Neuronal stem cell (in vitro differentiated cells): ENCODE measurements around the gene ADGRG2.

ENCODE experiments used
- DNase-seq: peaks from one replicate; pipeline ENCODE4 v3.0.0-alpha.2; 2013; ENCODE audit warnings: low spot score
- H2AFZ ChIP-seq: one replicate; pipeline ENCODE4 v1.6.1; 2013; ENCODE audit warnings: mild to moderate bottlenecking, low read length, inconsistent platforms
- H2AK5ac ChIP-seq: 2 replicates; pipeline ENCODE4 v1.6.1; 2013; ENCODE audit warnings: low read depth, mild to moderate bottlenecking, inconsistent platforms, low read length, moderate library complexity, mixed read lengths
- H2BK120ac ChIP-seq: 2 replicates; pipeline ENCODE4 v1.6.1; 2013; ENCODE audit warnings: low read depth, mild to moderate bottlenecking, inconsistent platforms, low read length, moderate library complexity, mixed read lengths
- H2BK12ac ChIP-seq: one replicate; pipeline ENCODE4 v1.6.1; 2013; ENCODE audit warnings: low read length, inconsistent platforms
- H2BK15ac ChIP-seq: 2 replicates; pipeline ENCODE4 v1.6.1; 2013; ENCODE audit warnings: mild to moderate bottlenecking, low read length, inconsistent platforms, mixed read lengths
- H2BK5ac ChIP-seq: one replicate; pipeline ENCODE4 v1.6.1; 2013; ENCODE audit warnings: inconsistent platforms, mild to moderate bottlenecking, low read length, moderate library complexity
- H3K14ac ChIP-seq: one replicate; pipeline ENCODE4 v1.6.1; 2013; ENCODE audit warnings: low read length, inconsistent platforms
- H3K18ac ChIP-seq: 2 replicates; pipeline ENCODE4 v1.6.1; 2013; ENCODE audit warnings: low read length, inconsistent platforms
- H3K23ac ChIP-seq: 2 replicates; pipeline ENCODE4 v1.6.1; 2013; ENCODE audit warnings: low read depth, mild to moderate bottlenecking, mixed read lengths, low read length, inconsistent platforms; ENCODE audit not compliant: poor library complexity
- H3K27ac ChIP-seq: replicated peaks from 3 replicates; pipeline ENCODE4 v1.5.1; 2013; ENCODE audit warnings: low read length, inconsistent platforms
- H3K27me3 ChIP-seq, 3 experiments: 2 replicates each; pipeline ENCODE4 v1.6.1; 2013; ENCODE audit warnings: low read length in 3 of 3, mild to moderate bottlenecking in 2 of 3, inconsistent platforms in 1 of 3, low read depth in 1 of 3, mixed read lengths in 1 of 3, moderate library complexity in 1 of 3; ENCODE audit not compliant: control insufficient read depth in 3 of 3, insufficient read depth in 3 of 3
- H3K36me3 ChIP-seq, 2 donors: replicated peaks in 1 of 2; 2 replicates each; pipeline ENCODE4 v1.6.1; 2013; ENCODE audit warnings: low read length in 2 of 2; ENCODE audit not compliant: control insufficient read depth in 2 of 2, insufficient read depth in 2 of 2
- H3K4ac ChIP-seq: 2 replicates; pipeline ENCODE4 v1.6.1; 2013; ENCODE audit warnings: inconsistent platforms, mild to moderate bottlenecking, low read length, moderate library complexity
- H3K4me1 ChIP-seq, 2 donors: 1 replicate in 1 of 2; 2 replicates in 1 of 2; pipeline ENCODE4 v1.6.1; 2013; ENCODE audit warnings: low read length in 2 of 2, low read depth in 1 of 2; ENCODE audit not compliant: control insufficient read depth in 2 of 2, insufficient read depth in 1 of 2
- H3K4me2 ChIP-seq: one replicate; pipeline ENCODE4 v1.6.1; 2013; ENCODE audit warnings: mild to moderate bottlenecking, low read length, inconsistent platforms; ENCODE audit not compliant: insufficient read depth, poor library complexity, severe bottlenecking
- H3K4me3 ChIP-seq, 2 donors: 2 replicates each; pipeline ENCODE4 v1.5.1; 2013; ENCODE audit warnings: low read length in 2 of 2, mild to moderate bottlenecking in 2 of 2, inconsistent platforms in 1 of 2, moderate library complexity in 1 of 2
- H3K79me1 ChIP-seq: one replicate; pipeline ENCODE4 v1.6.1; 2013; ENCODE audit warnings: low read depth, mild to moderate bottlenecking, inconsistent platforms, low read length, moderate library complexity
- H3K9ac ChIP-seq: one replicate; pipeline ENCODE4 v1.6.1; 2013; ENCODE audit warnings: mild to moderate bottlenecking, low read depth, low read length, inconsistent platforms; ENCODE audit not compliant: poor library complexity
- H3K9me3 ChIP-seq, 2 donors: replicated peaks in 1 of 2; 2 replicates each; pipeline versions ENCODE3 to v1.6.1; 2013; ENCODE audit warnings: low read length in 2 of 2, mild to moderate bottlenecking in 2 of 2, inconsistent platforms in 1 of 2, low read depth in 1 of 2, mixed read lengths in 1 of 2, moderate library complexity in 1 of 2; ENCODE audit not compliant: control insufficient read depth in 2 of 2, insufficient read depth in 1 of 2
- H4K8ac ChIP-seq: one replicate; pipeline ENCODE4 v1.6.1; 2013; ENCODE audit warnings: low read depth, mild to moderate bottlenecking, inconsistent platforms, low read length, moderate library complexity
- H4K91ac ChIP-seq: one replicate; pipeline ENCODE4 v1.6.1; 2013; ENCODE audit warnings: low read length, low read depth, mild to moderate bottlenecking, inconsistent platforms; ENCODE audit not compliant: poor library complexity
- WGBS, 2 donors: extraction: QIAGEN DNeasy Blood & Tissue Kit; methylation state at CpG; one replicate each; pipeline ENCODE4 v1.1.7; 2013; ENCODE audit warnings: missing lambda C conversion rate in 2 of 2, mixed read lengths in 1 of 2; ENCODE audit not compliant: insufficient read length in 2 of 2, insufficient replicate concordance in 1 of 2; ENCODE audit errors: extremely low coverage in 2 of 2; 5-methylcytosine and 5-hydroxymethylcytosine counted together

Gene ADGRG2

GRCh38 chrX:19057856-19058255 is 64.4 kb downstream of the ADGRG2 start:
- H4K91ac ChIP-seq = no peak overlapping the region
- no peak overlapping the region for H3K4ac ChIP-seq
- no peak overlapping the region for H2AK5ac ChIP-seq
- no peak overlapping the region for H2BK5ac ChIP-seq
- H3K4me3 ChIP-seq = no peak overlapping the region
- no CpG with 5 or more reads among the region's 2 CpGs for WGBS, 2 donors
- H3K36me3 ChIP-seq = no peaks in the 10 kb centered on the region
- H3K18ac ChIP-seq = no peak overlapping the region
- no peak overlapping the region for H2BK12ac ChIP-seq
- H3K14ac ChIP-seq = no peak overlapping the region
- H4K8ac ChIP-seq = no peak overlapping the region
- H3K23ac ChIP-seq = no peak overlapping the region
- no peaks in the 10 kb centered on the region for H3K27me3 ChIP-seq
- no peak for DNase-seq
- H2BK15ac ChIP-seq = no peak overlapping the region
- H2AFZ ChIP-seq = no peak overlapping the region
- H2BK120ac ChIP-seq = no peak overlapping the region
- no peaks in the 10 kb centered on the region for H3K79me1 ChIP-seq
- H3K27ac ChIP-seq = no peak overlapping the region
- H3K9ac ChIP-seq = no peak overlapping the region
- H3K4me2 ChIP-seq = no peak overlapping the region
- H3K4me1 ChIP-seq = no peaks in the 10 kb centered on the region
- no peaks in the 10 kb centered on the region for H3K9me3 ChIP-seq

DNA sequence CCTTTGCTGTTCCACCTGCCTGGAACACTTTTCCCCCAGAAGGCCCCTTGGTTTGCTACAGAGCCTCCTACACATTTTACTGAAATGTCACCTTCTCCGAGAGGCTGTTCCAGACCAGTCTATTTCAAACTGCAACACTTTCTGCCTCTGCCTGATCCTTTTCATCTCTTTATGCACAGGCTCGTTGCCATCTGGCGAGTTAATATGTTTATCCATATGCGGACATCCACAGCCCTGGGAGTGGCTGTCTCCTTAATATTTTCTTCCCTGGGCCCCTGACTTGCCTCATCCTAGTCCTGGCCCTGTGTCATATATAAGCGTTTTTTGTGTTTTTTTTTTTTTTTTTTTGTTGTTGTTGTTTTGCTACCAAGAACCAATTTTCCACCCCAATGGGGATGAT is 73.2 kb downstream of the ADGRG2 start:
- H3K27ac ChIP-seq = no peak overlapping the region
- DNase-seq = no peak
- no peak overlapping the region for H3K23ac ChIP-seq
- no CpG with 5 or more reads among the region's 5 CpGs for WGBS, 2 donors
- H3K27me3 ChIP-seq = no peaks in the 10 kb centered on the region
- H3K9ac ChIP-seq = no peak overlapping the region
- H2AFZ ChIP-seq = no peak overlapping the region
- no peak overlapping the region for H2BK15ac ChIP-seq
- no peak overlapping the region for H2BK12ac ChIP-seq
- H3K36me3 ChIP-seq = no peaks in the 10 kb centered on the region
- no peaks in the 10 kb centered on the region for H3K79me1 ChIP-seq
- no peak overlapping the region for H2AK5ac ChIP-seq
- H3K14ac ChIP-seq = no peak overlapping the region
- no peak overlapping the region for H4K8ac ChIP-seq
- no peak overlapping the region for H3K4ac ChIP-seq
- H2BK5ac ChIP-seq = no peak overlapping the region
- H4K91ac ChIP-seq = no peak overlapping the region
- H2BK120ac ChIP-seq = no peak overlapping the region
- no peak overlapping the region for H3K18ac ChIP-seq
- H3K9me3 ChIP-seq = no peaks in the 10 kb centered on the region
- no peak overlapping the region for H3K4me2 ChIP-seq
- H3K4me3 ChIP-seq = no peak overlapping the region
- no peaks in the 10 kb centered on the region for H3K4me1 ChIP-seq

- Histone ChIP-seq H3K23ac (no peak overlapping the region), H2BK15ac (no peak overlapping the region), H2AK5ac (no peak overlapping the region), H3K36me3 (no peaks in the 10 kb centered on the region), H3K4me1 (no peaks in the 10 kb centered on the region), H4K8ac (no peak overlapping the region), H3K4ac (no peak overlapping the region), H2BK120ac (no peak overlapping the region), H3K14ac (no peak overlapping the region), H3K27ac (no peak overlapping the region), H3K9ac (no peak overlapping the region), H3K18ac (no peak overlapping the region), H3K79me1 (no peaks in the 10 kb centered on the region), H4K91ac (no peak overlapping the region), H3K4me2 (no peak overlapping the region), H3K4me3 (no peak overlapping the region), H2AFZ (no peak overlapping the region), H2BK5ac (no peak overlapping the region), H2BK12ac (no peak overlapping the region), H3K9me3 (no peaks in the 10 kb centered on the region), H3K27me3 (no peaks in the 10 kb centered on the region)
- WGBS, 2 donors = no CpG with 5 or more reads among the region's 8 CpGs
- no peak for DNase-seq
These were observed 75.7 kb downstream of the ADGRG2 start for GRCh38 chrX:19046343-19047215.

- H2BK120ac ChIP-seq = no peak overlapping the region
- no peak overlapping the region for H3K23ac ChIP-seq
- H3K4me3 ChIP-seq = no peak overlapping the region
- no peak overlapping the region for H2AFZ ChIP-seq
- no peak overlapping the region for H3K14ac ChIP-seq
- H4K8ac ChIP-seq = no peak overlapping the region
- H2BK5ac ChIP-seq = no peak overlapping the region
- H2BK15ac ChIP-seq = no peak overlapping the region
- no CpG with 5 or more reads among the region's 3 CpGs for WGBS, 2 donors
- no peak overlapping the region for H3K4me2 ChIP-seq
- no peak overlapping the region for H3K27ac ChIP-seq
- no peak overlapping the region for H3K18ac ChIP-seq
- no peak overlapping the region for H3K4ac ChIP-seq
- H3K4me1 ChIP-seq = no peaks in the 10 kb centered on the region
- no peaks in the 10 kb centered on the region for H3K79me1 ChIP-seq
- no peaks in the 10 kb centered on the region for H3K9me3 ChIP-seq
- H2AK5ac ChIP-seq = no peak overlapping the region
- no peak for DNase-seq
- no peak overlapping the region for H2BK12ac ChIP-seq
- no peaks in the 10 kb centered on the region for H3K36me3 ChIP-seq
- no peak overlapping the region for H4K91ac ChIP-seq
- H3K9ac ChIP-seq = no peak overlapping the region
- H3K27me3 ChIP-seq = no peaks in the 10 kb centered on the region
These were observed 81.9 kb downstream of the ADGRG2 start for GRCh38 chrX:19040373-19040772.
